Endodermal cell (in vitro differentiated cells): ENCODE results near the gene WWP2. TPM values are rescaled to one million over a fixed set of nuclear protein-coding genes. Genes with fewer than 3 reads are reported as not detected.
A peak's percentile ranks its signal among the peaks of the same experiment; 100 is the strongest.

Experiments used
- DNase-seq: peaks from one replicate; pipeline ENCODE4 v3.0.0-alpha.2; 2017
- H3K27ac ChIP-seq: 2 replicates; pipeline ENCODE4 v1.5.1; 2013; ENCODE audit warnings: mild to moderate bottlenecking, low read depth, low read length, moderate library complexity
- H3K27me3 ChIP-seq: 2 replicates; pipeline ENCODE4 v1.6.1; 2013; ENCODE audit warnings: mild to moderate bottlenecking, low read length, moderate library complexity; ENCODE audit not compliant: insufficient read depth, control insufficient read depth, poor library complexity, severe bottlenecking
- H3K36me3 ChIP-seq: 2 replicates; pipeline ENCODE4 v1.7.0; 2013; ENCODE audit warnings: mild to moderate bottlenecking, low read length, moderate library complexity; ENCODE audit not compliant: control insufficient read depth, insufficient read depth
- H3K4me1 ChIP-seq: one replicate; pipeline ENCODE4 v1.7.0; 2013; ENCODE audit warnings: low read length; ENCODE audit not compliant: control insufficient read depth, insufficient read depth
- H3K4me3 ChIP-seq: 2 replicates; pipeline ENCODE4 v1.5.1; 2013; ENCODE audit warnings: mild to moderate bottlenecking, low read length, moderate library complexity
- H3K9ac ChIP-seq: 2 replicates; pipeline ENCODE4 v1.6.1; 2013; ENCODE audit warnings: mild to moderate bottlenecking, low read length, moderate library complexity; ENCODE audit not compliant: poor library complexity, severe bottlenecking; ENCODE audit errors: extremely low read depth
- H3K9me3 ChIP-seq: 2 replicates; pipeline ENCODE4 v1.6.1; 2013; ENCODE audit warnings: mild to moderate bottlenecking, low read length, moderate library complexity; ENCODE audit not compliant: control insufficient read depth
- H3K27ac Mint-ChIP-seq: 2 replicates; pipeline ENCODE4 v1.8.0; 2020; ENCODE audit warnings: mixed read lengths
- H3K27me3 Mint-ChIP-seq: 2 replicates; pipeline ENCODE4 v1.8.0; 2021; ENCODE audit warnings: mild to moderate bottlenecking, mixed read lengths; ENCODE audit not compliant: insufficient read depth
- H3K36me3 Mint-ChIP-seq: 2 replicates; pipeline ENCODE4 v1.8.0; 2020; ENCODE audit warnings: low read depth, mixed read lengths
- H3K4me1 Mint-ChIP-seq: 2 replicates; pipeline ENCODE4 v1.8.0; 2020; ENCODE audit warnings: mixed read lengths
- H3K4me3 Mint-ChIP-seq: 2 replicates; pipeline ENCODE4 v1.8.0; 2020; ENCODE audit warnings: mild to moderate bottlenecking, moderate library complexity, mixed read lengths
- H3K9me3 Mint-ChIP-seq: 2 replicates; pipeline ENCODE4 v1.8.0; 2020; ENCODE audit warnings: mild to moderate bottlenecking, mixed read lengths
- WGBS, 2 experiments: methylation state at CpG; one replicate each; pipeline versions ENCODE4 v1.1.5 to v1.1.7; 2013; ENCODE audit warnings: missing lambda C conversion rate in 2 of 2, mixed read lengths in 1 of 2; ENCODE audit not compliant: insufficient coverage in 1 of 2, insufficient read length in 1 of 2; 5-methylcytosine and 5-hydroxymethylcytosine counted together
- total RNA-seq, 2 donors: library from RNA; stranded (reverse); fragmentation: NEBNext Ultra II Directional in 1 of 2; extraction: Animal tissue kit (Norgen Biotek cat#: 25700) in 1 of 2; gene quantifications; 2 replicates in 1 of 2; 3 replicates in 1 of 2; pipeline ENCODE4 v1.2.1, GENCODE V29; 2021
- TF ChIP-seq, protein P1 (sequence below): fragments of 200-600 bp; sonication (generic); conservative IDR thresholded peaks from 2 replicates; pipeline ENCODE4 v1.5.0; 2021; ENCODE audit warnings: antibody characterized with exemption, mild to moderate bottlenecking

Gene WWP2
- total RNA-seq, 2 donors from 2014 or later: 42.3 to 50.0 TPM

- H3K27me3 Mint-ChIP-seq: no peaks in the 10 kb centered on the region
- no peak overlapping the region for H3K4me3 Mint-ChIP-seq
- H3K27ac ChIP-seq: no peak overlapping the region
Measured at GRCh38 chr16:69936252-69936651, 174.1 kb downstream of the WWP2 start.

DNA sequence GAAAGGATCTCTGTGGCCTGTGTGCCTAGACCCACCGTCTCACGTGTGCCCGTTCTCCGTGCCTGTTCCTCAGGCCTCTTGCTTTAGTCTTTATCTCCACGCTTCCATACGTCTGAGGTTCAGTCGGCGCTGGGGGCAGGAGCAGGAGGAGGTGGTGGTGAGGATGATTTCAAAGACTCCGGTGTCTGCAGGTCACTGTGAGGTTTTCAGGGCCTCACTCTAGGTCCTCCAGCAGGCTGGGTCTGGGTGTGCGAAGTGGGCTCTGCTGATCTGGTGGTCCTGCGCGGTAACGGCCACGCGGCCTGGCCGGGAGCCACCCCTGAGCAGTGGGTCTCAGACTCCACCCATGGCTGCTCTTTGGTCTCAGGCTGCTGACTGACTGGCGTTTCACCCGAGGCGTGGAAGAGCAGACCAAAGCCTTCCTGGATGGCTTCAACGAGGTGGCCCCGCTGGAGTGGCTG is 174.6 kb downstream of the WWP2 start:
- Histone ChIP-seq H3K4me1 (no peaks in the 10 kb centered on the region), H3K27me3 (no peaks in the 10 kb centered on the region), H3K9ac (no peak overlapping the region), H3K9me3 (no peaks in the 10 kb centered on the region), H3K36me3 (peaks cover 30% of the 10 kb centered on the region), H3K27ac (no peak overlapping the region), H3K4me3 (no peak overlapping the region)
- Mint-ChIP-seq H3K27me3 (no peaks in the 10 kb centered on the region), H3K36me3 (peaks cover 48% of the 10 kb centered on the region), H3K4me1 (no peaks in the 10 kb centered on the region), H3K27ac (no peak overlapping the region), H3K4me3 (no peak overlapping the region), H3K9me3 (no peaks in the 10 kb centered on the region)
- WGBS, 2 experiments: 95 to 96% methylated on average over 12 to 21 of the region's 21 CpGs
- no peak for DNase-seq
- TF ChIP-seq, protein P1, sequence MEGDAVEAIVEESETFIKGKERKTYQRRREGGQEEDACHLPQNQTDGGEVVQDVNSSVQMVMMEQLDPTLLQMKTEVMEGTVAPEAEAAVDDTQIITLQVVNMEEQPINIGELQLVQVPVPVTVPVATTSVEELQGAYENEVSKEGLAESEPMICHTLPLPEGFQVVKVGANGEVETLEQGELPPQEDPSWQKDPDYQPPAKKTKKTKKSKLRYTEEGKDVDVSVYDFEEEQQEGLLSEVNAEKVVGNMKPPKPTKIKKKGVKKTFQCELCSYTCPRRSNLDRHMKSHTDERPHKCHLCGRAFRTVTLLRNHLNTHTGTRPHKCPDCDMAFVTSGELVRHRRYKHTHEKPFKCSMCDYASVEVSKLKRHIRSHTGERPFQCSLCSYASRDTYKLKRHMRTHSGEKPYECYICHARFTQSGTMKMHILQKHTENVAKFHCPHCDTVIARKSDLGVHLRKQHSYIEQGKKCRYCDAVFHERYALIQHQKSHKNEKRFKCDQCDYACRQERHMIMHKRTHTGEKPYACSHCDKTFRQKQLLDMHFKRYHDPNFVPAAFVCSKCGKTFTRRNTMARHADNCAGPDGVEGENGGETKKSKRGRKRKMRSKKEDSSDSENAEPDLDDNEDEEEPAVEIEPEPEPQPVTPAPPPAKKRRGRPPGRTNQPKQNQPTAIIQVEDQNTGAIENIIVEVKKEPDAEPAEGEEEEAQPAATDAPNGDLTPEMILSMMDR: no peak

More at GRCh38 chr16:69936252-69936651, 174.1 kb downstream of the WWP2 start:
- H3K9me3 Mint-ChIP-seq: no peaks in the 10 kb centered on the region
- Histone ChIP-seq H3K9ac (no peak overlapping the region), H3K36me3 (peaks cover 36% of the 10 kb centered on the region), H3K4me3 (no peak overlapping the region), H3K27me3 (no peaks in the 10 kb centered on the region), H3K9me3 (no peaks in the 10 kb centered on the region), H3K4me1 (no peaks in the 10 kb centered on the region)
- TF ChIP-seq, protein P1: no peak
- H3K4me1 Mint-ChIP-seq: no peaks in the 10 kb centered on the region
- no peak overlapping the region for H3K27ac Mint-ChIP-seq
- 94 to 99% methylated on average over 12 to 16 of the region's 16 CpGs for WGBS, 2 experiments
- H3K36me3 Mint-ChIP-seq: peaks cover 52% of the 10 kb centered on the region
- no peak for DNase-seq

DNA sequence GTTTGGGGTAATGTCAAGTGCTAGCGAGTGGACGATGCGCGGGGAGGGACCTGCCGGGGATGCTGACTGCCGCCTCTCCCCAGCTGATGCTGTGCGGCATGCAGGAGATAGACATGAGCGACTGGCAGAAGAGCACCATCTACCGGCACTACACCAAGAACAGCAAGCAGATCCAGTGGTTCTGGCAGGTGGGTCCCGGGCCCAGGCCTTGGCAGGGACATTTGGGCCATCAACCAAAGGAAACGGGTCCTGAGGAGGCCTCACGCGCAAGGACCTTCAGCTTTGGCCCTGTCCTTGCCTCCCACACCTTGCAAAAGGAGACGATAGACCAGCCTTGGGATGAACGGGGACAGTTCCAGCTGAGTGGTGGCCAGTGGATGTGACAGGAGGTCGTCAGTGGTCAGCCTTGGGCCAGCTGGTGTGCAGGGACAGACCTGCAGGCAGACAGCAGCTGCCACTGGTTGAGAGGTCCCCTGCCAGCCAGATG is 175.4 kb downstream of the WWP2 start:
- peaks cover 30% of the 10 kb centered on the region for H3K36me3 ChIP-seq
- no peaks in the 10 kb centered on the region for H3K4me1 ChIP-seq
- Mint-ChIP-seq H3K27ac (no peak overlapping the region), H3K36me3 (peaks cover 47% of the 10 kb centered on the region), H3K27me3 (no peaks in the 10 kb centered on the region), H3K9me3 (no peaks in the 10 kb centered on the region), H3K4me1 (no peaks in the 10 kb centered on the region), H3K4me3 (no peak overlapping the region)
- no peaks in the 10 kb centered on the region for H3K27me3 ChIP-seq
- H3K27ac ChIP-seq: no peak overlapping the region
- no peak for DNase-seq
- TF ChIP-seq, protein P1: peak; percentile 58
- no peaks in the 10 kb centered on the region for H3K9me3 ChIP-seq
- H3K9ac ChIP-seq: no peak overlapping the region
- WGBS, 2 experiments: 91 to 95% methylated on average over 15 to 16 of the region's 16 CpGs
- H3K4me3 ChIP-seq: no peak overlapping the region
